Uterus (tissue), 4 donors: ENCODE data around the gene DYDC2. TPM values are rescaled to one million over a fixed set of nuclear protein-coding genes. Genes with fewer than 3 reads are reported as not detected.

Source experiments
- DNase-seq, 2 donors: peaks; one replicate each; pipeline ENCODE4 v3.0.0-alpha.2; 2019 to 2020
- H3K27ac ChIP-seq, 2 donors: fragments of 200-600 bp; sonication (generic); 1 replicate in 1 of 2; 2 replicates in 1 of 2; pipeline ENCODE4 v1.5.1; 2016 to 2018
- H3K27me3 ChIP-seq, 2 donors: fragments of 200-600 bp; sonication (generic); one replicate each; pipeline ENCODE4 v1.5.1; 2018 to 2019; ENCODE audit warnings: control low read depth in 1 of 2
- H3K36me3 ChIP-seq, 2 donors: fragments of 200-600 bp; sonication (generic); one replicate each; pipeline ENCODE4 v1.5.1; 2019; ENCODE audit warnings: control low read depth in 1 of 2
- H3K4me1 ChIP-seq, 2 donors: fragments of 200-600 bp; sonication (generic); one replicate each; pipeline ENCODE4 v1.5.1; 2018 to 2019; ENCODE audit warnings: control low read depth in 1 of 2
- H3K4me3 ChIP-seq, 2 donors: fragments of 200-600 bp; sonication (generic); 1 replicate in 1 of 2; 2 replicates in 1 of 2; pipeline ENCODE4 v1.5.1; 2018 to 2019; ENCODE audit warnings: mild to moderate bottlenecking in 1 of 2
- H3K9me3 ChIP-seq, 2 donors: fragments of 200-600 bp; sonication (generic); one replicate each; pipeline ENCODE4 v1.5.1; 2019; ENCODE audit warnings: control low read depth in 1 of 2
- POLR2A ChIP-seq, 2 donors: fragments of 450-650 bp; IDR thresholded peaks; one replicate each; pipeline ENCODE4 v1.6.1; 2016; ENCODE audit warnings: antibody characterized with exemption in 2 of 2, mild to moderate bottlenecking in 1 of 2, moderate library complexity in 1 of 2
- intact Hi-C: fragments of 100-400 bp; cut with DNase I; formaldehyde crosslinking; loops from one replicate; pipeline ENCODE4 v1.15.1; 2023; ENCODE audit warnings: low total_unique reads
- total RNA-seq, 4 donors: library from RNA; depleted of rRNA in 3 of 4; stranded (reverse); fragments of >200 nt in 3 of 4; gene quantifications; one replicate each; pipeline versions ENCODE4 v1.1.0 to v1.2.4, GENCODE V29; 2014 to 2023
- TF ChIP-seq, protein P1 (sequence below), 4 experiments: fragments of 200-600 bp in 2 of 4; fragments of 450-650 bp in 2 of 4; sonication (generic) in 2 of 4; IDR thresholded peaks; one replicate each; pipeline ENCODE4 v1.5.1; 2016 to 2019; ENCODE audit warnings: antibody characterized with exemption in 4 of 4, mild to moderate bottlenecking in 2 of 4, moderate library complexity in 1 of 4
- donor health status: DM: yes; HTN: yes; CAD: no.

Gene DYDC2
- 10 to 100 TPM in 1 of 4 donors, 1 to 10 TPM in 1, under 1 TPM in 1, not detected in 1; 0.73 to 12.4 (median 6.6) TPM for total RNA-seq

- no peaks in the 10 kb centered on the region for H3K27me3 ChIP-seq
- intact Hi-C loops, result no loop called here
Measured at GRCh38 chr10:80356563-80356988, at the start of gene DYDC2, which contains the start of gene DYDC1. DYDC2 (plus strand) TSS chr10:80356781; CDS start chr10:80362444, 5,663 bp downstream. DYDC1 (minus strand) TSS chr10:80356755; CDS start chr10:80352601, 4,154 bp downstream.

DNA sequence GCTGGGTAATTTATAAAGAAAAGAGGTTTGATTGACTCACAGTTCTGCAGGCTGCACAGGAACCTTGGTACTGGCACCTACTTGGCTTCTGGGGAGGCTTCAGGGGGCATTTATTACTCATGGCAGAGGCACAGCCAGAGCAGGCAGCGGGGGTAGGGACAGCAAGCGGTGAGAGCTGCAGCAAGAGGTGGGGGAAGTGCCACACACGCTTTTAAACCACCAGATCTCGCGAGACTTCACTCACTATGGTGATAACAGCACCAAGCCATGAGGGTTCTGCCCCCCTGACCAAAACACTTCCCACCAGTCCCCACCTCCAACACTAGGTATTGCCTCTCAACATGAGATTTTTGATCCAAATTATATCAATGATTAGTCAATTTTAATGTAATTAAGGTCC lies 43.1 kb upstream of the DYDC2 start:
- H3K36me3 ChIP-seq, result no peaks in the 10 kb centered on the region
- no peak overlapping the region for H3K27ac ChIP-seq
- TF ChIP-seq, protein P1, sequence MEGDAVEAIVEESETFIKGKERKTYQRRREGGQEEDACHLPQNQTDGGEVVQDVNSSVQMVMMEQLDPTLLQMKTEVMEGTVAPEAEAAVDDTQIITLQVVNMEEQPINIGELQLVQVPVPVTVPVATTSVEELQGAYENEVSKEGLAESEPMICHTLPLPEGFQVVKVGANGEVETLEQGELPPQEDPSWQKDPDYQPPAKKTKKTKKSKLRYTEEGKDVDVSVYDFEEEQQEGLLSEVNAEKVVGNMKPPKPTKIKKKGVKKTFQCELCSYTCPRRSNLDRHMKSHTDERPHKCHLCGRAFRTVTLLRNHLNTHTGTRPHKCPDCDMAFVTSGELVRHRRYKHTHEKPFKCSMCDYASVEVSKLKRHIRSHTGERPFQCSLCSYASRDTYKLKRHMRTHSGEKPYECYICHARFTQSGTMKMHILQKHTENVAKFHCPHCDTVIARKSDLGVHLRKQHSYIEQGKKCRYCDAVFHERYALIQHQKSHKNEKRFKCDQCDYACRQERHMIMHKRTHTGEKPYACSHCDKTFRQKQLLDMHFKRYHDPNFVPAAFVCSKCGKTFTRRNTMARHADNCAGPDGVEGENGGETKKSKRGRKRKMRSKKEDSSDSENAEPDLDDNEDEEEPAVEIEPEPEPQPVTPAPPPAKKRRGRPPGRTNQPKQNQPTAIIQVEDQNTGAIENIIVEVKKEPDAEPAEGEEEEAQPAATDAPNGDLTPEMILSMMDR (IDR thresholded peaks at IDR 0.05), result no peak
- no peak for TF ChIP-seq POLR2A (IDR thresholded peaks at IDR 0.05)
- H3K4me1 ChIP-seq, result no peaks in the 10 kb centered on the region
- H3K27me3 ChIP-seq, result no peaks in the 10 kb centered on the region
- H3K4me3 ChIP-seq, result no peak overlapping the region
- H3K9me3 ChIP-seq, result no peaks in the 10 kb centered on the region
- intact Hi-C loops, result no loop called here
- DNase-seq, result no peak

More at GRCh38 chr10:80356563-80356988, at the start of gene DYDC2, which contains the start of gene DYDC1:
- Histone ChIP-seq H3K36me3 (no peaks in the 10 kb centered on the region), H3K27ac (no peak within 1 kb of the TSS), H3K4me3 (peak within 1 kb of the TSS; percentile 19 to 29), H3K9me3 (no peaks in the 10 kb centered on the region), H3K4me1 (peaks cover 0 to 11% of the 10 kb centered on the region in 2 donors)
- DNase-seq, result peak in 1 of 2 donors; percentile 24
- TF ChIP-seq POLR2A (IDR thresholded peaks at IDR 0.05), result no peak
- TF ChIP-seq, protein P1 (IDR thresholded peaks at IDR 0.05), result no peak

- H3K27me3 ChIP-seq, result no peaks in the 10 kb centered on the region
Measured at GRCh38 chr10:80315391-80315790, 41.2 kb upstream of the DYDC2 start.

DNA sequence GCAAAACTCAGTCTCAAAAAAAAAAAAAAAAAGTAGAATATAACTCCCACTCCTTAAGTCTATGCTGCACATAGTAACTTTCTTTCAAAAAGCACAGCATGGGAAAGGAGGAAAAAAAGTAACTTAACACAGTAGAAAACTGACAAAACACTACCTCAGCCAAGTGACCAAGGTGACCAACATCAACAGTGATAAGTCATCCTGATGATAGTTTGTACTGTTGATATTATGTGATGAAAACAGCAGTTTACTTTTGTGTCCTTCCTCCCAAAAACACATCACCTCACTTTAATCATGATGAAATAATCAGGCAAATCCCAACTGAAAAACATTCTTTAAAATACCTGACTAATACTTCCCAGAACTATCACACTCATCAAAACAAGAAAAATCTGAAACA lies 37.8 kb upstream of the DYDC2 start:
- Histone ChIP-seq H3K9me3 (no peaks in the 10 kb centered on the region), H3K36me3 (no peaks in the 10 kb centered on the region), H3K4me3 (no peak overlapping the region), H3K27ac (no peak overlapping the region), H3K4me1 (no peaks in the 10 kb centered on the region), H3K27me3 (no peaks in the 10 kb centered on the region)
- DNase-seq, result no peak
- intact Hi-C loops, result no loop called here
- TF ChIP-seq POLR2A (IDR thresholded peaks at IDR 0.05), result no peak
- TF ChIP-seq, protein P1 (IDR thresholded peaks at IDR 0.05), result no peak

More at GRCh38 chr10:80315391-80315790, 41.2 kb upstream of the DYDC2 start:
- intact Hi-C loops, result no loop called here
- Histone ChIP-seq H3K4me1 (no peaks in the 10 kb centered on the region), H3K36me3 (no peaks in the 10 kb centered on the region), H3K27ac (no peak overlapping the region), H3K4me3 (no peak overlapping the region), H3K9me3 (no peaks in the 10 kb centered on the region)
- no peak for TF ChIP-seq POLR2A (IDR thresholded peaks at IDR 0.05)
- TF ChIP-seq, protein P1 (IDR thresholded peaks at IDR 0.05), result no peak
- no peak for DNase-seq

DNA sequence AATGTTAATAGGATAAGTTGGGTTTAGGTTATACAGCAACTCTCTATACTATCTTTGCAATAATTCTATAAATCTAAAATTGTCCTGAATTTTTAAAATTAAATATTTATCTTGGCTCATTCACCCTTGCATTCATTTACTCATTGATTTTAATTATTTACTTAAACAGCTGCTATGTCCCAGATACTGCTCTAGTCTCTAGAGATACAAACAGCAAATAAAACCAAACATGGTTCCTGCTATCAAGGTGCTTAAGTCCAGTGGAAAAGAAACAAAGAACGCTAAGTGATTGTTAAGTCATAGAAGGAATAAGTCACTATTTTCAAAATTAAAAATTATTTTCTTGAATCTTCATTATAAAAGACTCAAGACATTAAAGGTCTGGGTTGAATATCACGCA lies 37.3 kb upstream of the DYDC2 start:
- Histone ChIP-seq H3K4me3 (no peak overlapping the region), H3K9me3 (no peaks in the 10 kb centered on the region), H3K36me3 (no peaks in the 10 kb centered on the region), H3K27ac (no peak overlapping the region), H3K4me1 (no peaks in the 10 kb centered on the region), H3K27me3 (no peaks in the 10 kb centered on the region)
- DNase-seq, result no peak
- TF ChIP-seq, protein P1 (IDR thresholded peaks at IDR 0.05), result no peak
- TF ChIP-seq POLR2A (IDR thresholded peaks at IDR 0.05), result no peak
- intact Hi-C loops, result no loop called here
